ENCODE results near the gene NKAIN4.
"Not testable (repeated sequence)": the region's sequence is repeated elsewhere in the genome, so short reads cannot be mapped to it uniquely, and the experiment has no call there.

NKAIN4 gene

GRCh38 chr20:63252284-63252711 lies 2.0 kb downstream of the NKAIN4 start:
- H3K4me3 ChIP-seq = no peak overlapping the region
- H3K9me3 ChIP-seq (ENCODE audit: low read depth, low read length) = no peaks in the 10 kb centered on the region
- H3K9ac ChIP-seq (ENCODE audit: insufficient read length) = no peak overlapping the region
- H3K27ac ChIP-seq = no peak overlapping the region
- DNase-seq (ENCODE audit: low read depth, low spot score) = no peak
- TF ChIP-seq POLR2AphosphoS5 (IDR thresholded peaks at IDR 0.05; ENCODE audit: borderline replicate concordance, low read depth, low read length) (no peak), FOXP2 (optimal IDR thresholded peaks at IDR 0.05; ENCODE audit: control extremely low read depth, extremely low read length, insufficient read depth) (no peak), EZH2 (IDR thresholded peaks at IDR 0.05) (no peak)
- H3K36me3 ChIP-seq (ENCODE audit: insufficient read depth, low read length) = no peaks in the 10 kb centered on the region

DNA sequence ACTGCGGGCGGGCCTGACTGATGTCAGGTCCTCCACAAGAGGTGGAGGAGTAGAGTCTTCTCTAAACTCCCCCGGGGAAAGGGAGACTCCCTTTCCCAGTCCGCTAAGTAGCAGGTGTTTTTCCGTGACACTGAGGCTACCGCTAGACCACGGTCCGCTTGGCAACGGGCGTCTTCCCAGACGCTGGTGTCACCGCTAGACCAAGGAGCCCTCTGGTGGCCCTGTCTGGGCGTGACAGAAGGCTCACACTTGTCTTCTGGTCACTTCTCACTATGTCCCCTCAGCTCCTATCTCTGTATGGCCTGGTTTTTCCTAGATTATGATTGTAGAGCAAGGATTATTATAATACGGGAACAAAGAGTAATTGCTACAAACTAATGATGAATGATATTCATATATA lies 2.9 kb downstream of the NKAIN4 start:
- not testable (repeated sequence) for DNase-seq (ENCODE audit: low read depth, low spot score); H3K9ac ChIP-seq (ENCODE audit: insufficient read length); H3K27ac ChIP-seq

DNA sequence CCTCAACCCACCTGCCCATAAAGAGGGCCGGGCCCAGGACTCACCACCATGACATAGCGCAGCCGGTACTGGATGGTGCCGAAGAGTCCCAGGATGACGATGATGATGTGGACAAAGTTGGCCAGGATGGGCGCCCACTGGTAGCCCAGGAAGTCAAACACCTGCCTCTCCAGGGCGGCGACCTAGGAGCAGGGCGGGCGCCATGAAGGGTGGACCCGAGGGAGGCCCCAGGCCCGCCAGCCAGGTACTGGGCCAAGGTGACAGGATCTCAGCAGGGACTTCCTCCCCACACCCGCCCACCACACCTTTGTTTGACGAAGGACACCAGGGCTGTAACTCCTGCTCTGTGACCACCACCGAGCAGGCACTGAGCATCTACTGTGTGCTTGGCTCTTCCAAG lies 4.4 kb downstream of the NKAIN4 start:
- DNase-seq (ENCODE audit: low read depth, low spot score) = no peak
- Histone ChIP-seq H3K9ac (ENCODE audit: insufficient read length) (no peak overlapping the region), H3K27ac (no peak overlapping the region), H3K4me3 (no peak overlapping the region), H3K36me3 (ENCODE audit: insufficient read depth, low read length) (no peaks in the 10 kb centered on the region), H3K9me3 (ENCODE audit: low read depth, low read length) (no peaks in the 10 kb centered on the region)
- no peak for TF ChIP-seq EZH2 (IDR thresholded peaks at IDR 0.05)
- TF ChIP-seq POLR2AphosphoS5 (IDR thresholded peaks at IDR 0.05; ENCODE audit: borderline replicate concordance, low read depth, low read length) = no peak
- TF ChIP-seq FOXP2 (optimal IDR thresholded peaks at IDR 0.05; ENCODE audit: control extremely low read depth, extremely low read length, insufficient read depth) = no peak

More for the DNA sequence above, 2.9 kb downstream of the NKAIN4 start:
- not testable (repeated sequence) for H3K36me3 ChIP-seq (ENCODE audit: insufficient read depth, low read length); H3K9me3 ChIP-seq (ENCODE audit: low read depth, low read length); H3K4me3 ChIP-seq

DNA sequence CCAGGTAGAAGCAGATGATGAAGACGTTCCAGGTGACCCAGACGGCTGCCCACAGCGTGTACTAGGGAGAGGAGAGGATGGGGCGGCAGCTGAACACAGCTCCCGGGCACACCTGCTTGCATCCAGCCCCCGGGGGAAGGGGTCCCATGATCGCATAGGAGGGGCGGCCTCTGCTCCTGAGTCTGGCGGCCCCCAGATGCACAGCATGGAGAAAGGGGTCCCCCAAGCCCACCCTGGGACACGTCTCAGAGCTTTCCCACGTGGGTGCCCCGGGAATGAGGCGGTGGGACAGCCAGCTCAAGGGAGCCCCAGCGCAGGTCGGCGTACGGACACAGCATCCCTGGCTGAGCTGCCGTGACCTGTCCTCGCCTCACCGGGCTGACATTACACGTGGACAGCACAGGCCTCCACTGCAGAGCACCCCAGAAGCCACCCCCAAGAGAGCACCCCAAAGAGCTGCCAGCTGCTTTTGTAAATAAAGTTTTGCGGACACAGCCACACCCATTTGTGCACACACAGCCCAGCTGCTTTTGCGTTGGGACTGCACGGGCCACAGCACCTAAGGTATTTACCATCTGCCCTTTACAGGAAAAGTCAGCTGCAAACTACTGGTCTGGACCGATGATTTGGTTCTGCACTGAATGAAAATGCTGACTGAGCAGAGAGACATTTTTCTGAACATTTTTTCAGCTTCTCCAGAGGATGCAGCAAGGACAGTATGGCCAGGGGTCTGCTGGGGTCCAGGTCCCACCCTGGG lies 5.2 kb downstream of the NKAIN4 start:
- H3K36me3 ChIP-seq (ENCODE audit: insufficient read depth, low read length) = no peaks in the 10 kb centered on the region
- no peak for DNase-seq (ENCODE audit: low read depth, low spot score)
- no peaks in the 10 kb centered on the region for H3K9me3 ChIP-seq (ENCODE audit: low read depth, low read length)
- H3K9ac ChIP-seq (ENCODE audit: insufficient read length) = no peak overlapping the region
- H3K27ac ChIP-seq = no peak overlapping the region
- no peak overlapping the region for H3K4me3 ChIP-seq
- TF ChIP-seq POLR2AphosphoS5 (IDR thresholded peaks at IDR 0.05; ENCODE audit: borderline replicate concordance, low read depth, low read length) = no peak
- TF ChIP-seq FOXP2 (optimal IDR thresholded peaks at IDR 0.05; ENCODE audit: control extremely low read depth, extremely low read length, insufficient read depth) = no peak
- no peak for TF ChIP-seq EZH2 (IDR thresholded peaks at IDR 0.05)

DNA sequence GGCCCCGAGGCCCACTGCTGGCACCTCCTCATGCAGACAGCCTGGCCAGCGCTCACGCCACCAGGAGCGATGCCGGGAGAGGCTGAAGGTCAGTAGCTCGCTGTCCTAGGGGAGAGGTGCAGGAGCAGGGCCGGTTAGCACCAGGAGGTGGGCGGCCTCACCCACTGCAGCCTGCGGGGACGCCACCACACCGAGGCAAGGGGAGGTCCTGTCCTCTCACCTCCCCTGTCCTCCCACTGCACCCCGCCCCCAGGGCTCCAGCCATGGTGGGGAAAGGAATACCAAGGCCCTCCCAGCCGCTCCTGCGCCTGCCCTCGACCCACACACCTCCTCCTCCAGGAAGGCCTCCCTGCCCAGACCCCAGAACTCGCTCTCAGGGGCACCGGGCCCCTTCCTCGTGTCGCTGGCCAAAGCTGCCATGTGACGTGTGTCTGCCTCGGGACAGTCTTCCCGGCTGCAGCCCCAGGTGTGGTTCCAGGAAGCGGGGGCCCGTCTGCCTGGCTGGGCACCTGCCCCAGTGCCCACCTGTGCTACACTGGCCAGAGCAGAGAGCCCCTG lies 6.5 kb downstream of the NKAIN4 start:
- no peak for DNase-seq (ENCODE audit: low read depth, low spot score)
- no peaks in the 10 kb centered on the region for H3K36me3 ChIP-seq (ENCODE audit: insufficient read depth, low read length)
- H3K4me3 ChIP-seq = no peak overlapping the region
- H3K9me3 ChIP-seq (ENCODE audit: low read depth, low read length) = no peaks in the 10 kb centered on the region
- TF ChIP-seq EZH2 (IDR thresholded peaks at IDR 0.05) (no peak), FOXP2 (optimal IDR thresholded peaks at IDR 0.05; ENCODE audit: control extremely low read depth, extremely low read length, insufficient read depth) (no peak), POLR2AphosphoS5 (IDR thresholded peaks at IDR 0.05; ENCODE audit: borderline replicate concordance, low read depth, low read length) (no peak)
- no peak overlapping the region for H3K9ac ChIP-seq (ENCODE audit: insufficient read length)
- no peak overlapping the region for H3K27ac ChIP-seq

GRCh38 chr20:63246490-63247288 lies 7.6 kb downstream of the NKAIN4 start:
- Histone ChIP-seq H3K4me3 (no peak overlapping the region), H3K9me3 (ENCODE audit: low read depth, low read length) (no peaks in the 10 kb centered on the region), H3K27ac (no peak overlapping the region), H3K9ac (ENCODE audit: insufficient read length) (no peak overlapping the region), H3K36me3 (ENCODE audit: insufficient read depth, low read length) (no peaks in the 10 kb centered on the region)
- no peak for DNase-seq (ENCODE audit: low read depth, low spot score)
- TF ChIP-seq FOXP2 (optimal IDR thresholded peaks at IDR 0.05; ENCODE audit: control extremely low read depth, extremely low read length, insufficient read depth) (no peak), POLR2AphosphoS5 (IDR thresholded peaks at IDR 0.05; ENCODE audit: borderline replicate concordance, low read depth, low read length) (no peak), EZH2 (IDR thresholded peaks at IDR 0.05) (no peak)

- TF ChIP-seq EZH2 (IDR thresholded peaks at IDR 0.05) (no peak), POLR2AphosphoS5 (IDR thresholded peaks at IDR 0.05; ENCODE audit: borderline replicate concordance, low read depth, low read length) (no peak), FOXP2 (optimal IDR thresholded peaks at IDR 0.05; ENCODE audit: control extremely low read depth, extremely low read length, insufficient read depth) (no peak)
- Histone ChIP-seq H3K9ac (ENCODE audit: insufficient read length) (no peak overlapping the region), H3K4me3 (no peak overlapping the region), H3K36me3 (ENCODE audit: insufficient read depth, low read length) (no peaks in the 10 kb centered on the region), H3K9me3 (ENCODE audit: low read depth, low read length) (no peaks in the 10 kb centered on the region), H3K27ac (no peak overlapping the region)
- DNase-seq (ENCODE audit: low read depth, low spot score) = no peak
These were observed 9.8 kb downstream of the NKAIN4 start for GRCh38 chr20:63244468-63244867.

DNA sequence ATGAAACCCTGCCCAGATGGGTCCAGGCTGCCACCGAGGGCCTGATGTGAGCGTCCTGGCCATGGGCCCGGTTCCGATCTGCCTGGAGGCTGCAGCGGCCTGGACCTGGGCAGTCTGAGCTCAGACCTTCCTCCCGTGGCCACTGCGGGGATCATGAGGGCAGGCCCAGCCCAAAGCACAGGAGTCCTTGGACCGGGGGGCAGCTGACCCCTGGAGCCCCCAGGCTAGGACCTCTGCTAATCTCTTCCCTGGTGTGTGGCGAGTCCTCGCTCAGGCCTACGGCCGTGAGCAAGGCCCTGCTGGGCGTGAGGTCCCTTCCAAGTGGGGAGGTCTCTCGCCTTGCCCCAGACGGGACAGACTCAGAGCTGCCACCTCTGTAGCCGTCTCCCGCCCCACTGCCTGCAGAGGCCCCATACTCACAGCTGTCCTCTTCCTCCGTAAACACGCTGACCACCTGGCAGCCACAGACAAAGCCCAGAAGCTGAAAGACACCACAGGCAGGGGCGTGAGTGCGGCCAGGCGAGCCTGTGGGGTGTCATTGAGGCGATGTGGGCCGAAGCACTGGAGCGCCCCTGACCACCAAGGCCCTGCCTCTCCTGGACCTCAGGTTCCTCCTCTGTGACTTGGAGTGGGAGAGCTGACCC lies 10.5 kb downstream of the NKAIN4 start:
- DNase-seq (ENCODE audit: low read depth, low spot score) = no peak
- Histone ChIP-seq H3K9ac (ENCODE audit: insufficient read length) (no peak overlapping the region), H3K4me3 (no peak overlapping the region), H3K36me3 (ENCODE audit: insufficient read depth, low read length) (no peaks in the 10 kb centered on the region), H3K9me3 (ENCODE audit: low read depth, low read length) (no peaks in the 10 kb centered on the region), H3K27ac (no peak overlapping the region)
- no peak for TF ChIP-seq EZH2 (IDR thresholded peaks at IDR 0.05)
